HG03135 (cell line): Measurements from ENCODE around the gene ICOS.
"Not testable (repeated sequence)": the region's sequence is repeated elsewhere in the genome, so short reads cannot be mapped to it uniquely, and the experiment has no call there.

Source experiments
- ATAC-seq: cut with Tn5 transposase; IDR thresholded peaks from one replicate; pipeline ENCODE4 v1.9.1; 2021; ENCODE audit warnings: mild to moderate bottlenecking, moderate library complexity; ENCODE audit not compliant: unreplicated experiment

ICOS gene

GRCh38 chr2:203916756-203917155, 19.8 kb upstream of the ICOS start:
- no peak for ATAC-seq

GRCh38 chr2:203918264-203918663, 18.3 kb upstream of the ICOS start:
- ATAC-seq: no peak

GRCh38 chr2:203918839-203919238, 17.7 kb upstream of the ICOS start:
- ATAC-seq: no peak

GRCh38 chr2:203925512-203926158, 10.9 kb upstream of the ICOS start:
- no peak for ATAC-seq

GRCh38 chr2:203928849-203929248, 7.7 kb upstream of the ICOS start:
- no peak for ATAC-seq

- ATAC-seq: not testable (repeated sequence)
Observed at GRCh38 chr2:203931262-203931661, 5.3 kb upstream of the ICOS start.

GRCh38 chr2:203934041-203934492, 2.5 kb upstream of the ICOS start:
- no peak for ATAC-seq

- ATAC-seq: no peak
Observed at GRCh38 chr2:203934711-203935438, 1.7 kb upstream of the ICOS start.

GRCh38 chr2:203935568-203935967, 995 bp upstream of the ICOS start:
- ATAC-seq: no peak

- no peak for ATAC-seq
Observed at GRCh38 chr2:203936949-203937348, 386 bp downstream of the ICOS start.

- no peak for ATAC-seq
Observed at GRCh38 chr2:203937788-203938187, 1.2 kb downstream of the ICOS start.

GRCh38 chr2:203940039-203940438, 3.5 kb downstream of the ICOS start:
- ATAC-seq: no peak

- ATAC-seq: not testable (repeated sequence)
Observed at GRCh38 chr2:203943493-203944382, 7.2 kb downstream of the ICOS start.

- peak; percentile 56 for ATAC-seq
Observed at GRCh38 chr2:203948733-203949132, 12.2 kb downstream of the ICOS start.

- ATAC-seq: peak; percentile 45
Observed at GRCh38 chr2:203949228-203949627, 12.7 kb downstream of the ICOS start.

- no peak for ATAC-seq
Observed at GRCh38 chr2:203951366-203951902, 14.9 kb downstream of the ICOS start.

GRCh38 chr2:203959265-203959664, 22.7 kb downstream of the ICOS start:
- ATAC-seq: no peak

GRCh38 chr2:203959672-203960071, 23.1 kb downstream of the ICOS start:
- no peak for ATAC-seq

GRCh38 chr2:203960811-203961210, 24.2 kb downstream of the ICOS start:
- no peak for ATAC-seq

GRCh38 chr2:203965190-203965589, 28.6 kb downstream of the ICOS start:
- not testable (repeated sequence) for ATAC-seq

- no peak for ATAC-seq
Observed at GRCh38 chr2:203971251-203971650, 34.7 kb downstream of the ICOS start.
